Muscle of arm (tissue), 12 donors: ENCODE measurements around the gene MYO19. TPM values are rescaled to one million over a fixed set of nuclear protein-coding genes. Genes with fewer than 3 reads are reported as not detected.
"Not testable (repeated sequence)": the region's sequence is repeated elsewhere in the genome, so short reads cannot be mapped to it uniquely, and the experiment has no call there.

Experiments
- DNase-seq: peaks from one replicate; pipeline ENCODE4 v3.0.0-alpha.2; 2013
- polyA plus RNA-seq, 12 donors: library from polyadenylated mRNA; unstranded; fragments of 120-200 nt; gene quantifications; one replicate each; pipeline ENCODE4 v1.2.1, GENCODE V29; 2013; ENCODE audit not compliant: insufficient read length in 12 of 12

Gene MYO19
- polyA plus RNA-seq, 12 donors = 19.7 to 60.2 (median 30.8) TPM; not detected in 1

DNA sequence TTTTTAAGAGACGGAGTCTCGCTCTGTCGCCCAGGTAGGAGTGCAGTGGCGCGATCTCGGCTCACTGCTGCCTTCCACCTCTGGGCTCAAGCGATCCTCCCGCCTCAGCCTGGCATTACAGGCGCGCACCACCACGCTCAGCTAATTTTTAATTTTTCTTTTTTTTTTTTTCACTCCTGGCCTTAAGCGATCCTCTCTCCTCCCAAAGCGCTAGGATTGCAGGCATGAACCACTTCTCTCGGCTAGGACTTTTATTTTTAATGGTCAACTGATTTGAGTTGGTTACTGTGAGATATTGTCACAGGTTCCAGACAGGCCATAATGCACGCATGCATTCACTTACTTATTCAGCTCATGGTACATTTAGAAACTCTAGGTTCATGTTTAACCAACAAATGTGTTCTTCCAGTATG is 1.0 kb upstream of the MYO19 start:
- no peak for DNase-seq

DNA sequence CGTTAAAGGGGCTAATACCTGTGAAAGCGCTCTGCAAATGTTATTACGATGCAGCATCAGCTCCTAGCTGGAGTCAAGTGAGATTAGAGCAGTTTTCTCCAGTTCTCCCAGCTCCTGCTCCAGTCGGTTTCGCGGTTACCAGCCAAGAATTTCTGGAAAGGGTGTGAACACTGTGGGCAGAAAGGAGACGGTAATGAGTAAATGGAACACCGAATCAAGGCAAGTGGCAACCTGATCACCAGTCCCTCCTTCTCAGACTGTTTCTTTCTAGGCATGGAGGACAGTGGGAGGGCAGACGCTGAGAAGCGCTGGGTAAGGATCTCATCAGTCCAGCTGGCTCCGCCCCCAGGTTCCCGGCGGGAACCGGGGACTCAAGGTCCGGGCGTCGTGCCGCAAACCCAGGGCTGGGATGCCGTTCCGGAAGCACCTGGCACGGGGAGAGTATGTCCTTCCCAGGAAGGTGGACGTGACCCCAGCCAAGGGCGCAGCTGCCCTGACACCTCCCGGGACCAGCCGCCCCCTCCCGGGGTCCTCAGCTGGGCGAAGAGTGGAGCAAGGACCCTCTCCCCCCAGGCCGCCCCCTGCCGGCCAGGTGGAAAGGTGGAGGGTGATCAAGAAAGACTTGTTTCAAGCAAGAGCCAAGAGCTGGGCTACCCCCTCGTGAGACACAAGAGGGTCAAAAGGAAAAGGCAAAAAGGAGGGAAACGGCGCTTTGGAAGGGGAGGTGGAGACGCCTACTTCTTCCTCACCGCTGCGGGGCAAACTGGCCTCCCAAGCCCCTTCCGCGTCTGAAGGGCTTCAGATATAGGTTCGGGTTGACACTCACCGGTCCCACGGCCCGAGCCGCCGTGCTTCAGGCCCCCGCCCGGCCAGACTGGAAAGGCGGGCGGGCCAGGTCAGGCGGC is 481 bp downstream of the MYO19 start:
- peak; percentile 59 for DNase-seq

- no peak for DNase-seq
These were observed 2.2 kb downstream of the MYO19 start for GRCh38 chr17:36532435-36532975.

DNA sequence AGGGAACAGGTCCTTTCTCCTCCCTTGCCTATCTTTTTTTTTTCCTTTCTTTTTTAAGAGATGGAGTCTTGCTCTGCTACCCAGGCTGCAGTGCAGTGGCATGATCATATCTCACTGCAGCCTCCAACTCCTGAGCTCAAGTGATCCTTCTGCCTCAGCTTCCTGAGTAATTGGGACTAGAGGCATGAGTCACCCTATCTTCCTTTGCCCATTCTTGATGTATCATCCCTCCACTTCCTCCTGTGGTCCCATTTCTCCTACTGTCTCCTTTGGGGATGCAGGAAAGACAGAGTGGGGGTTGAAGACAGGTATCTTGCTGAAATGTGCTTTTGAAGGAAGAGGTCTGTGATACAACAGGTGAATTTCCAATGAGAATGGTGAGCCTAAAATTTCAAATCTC is 5.5 kb downstream of the MYO19 start:
- DNase-seq = no peak

DNA sequence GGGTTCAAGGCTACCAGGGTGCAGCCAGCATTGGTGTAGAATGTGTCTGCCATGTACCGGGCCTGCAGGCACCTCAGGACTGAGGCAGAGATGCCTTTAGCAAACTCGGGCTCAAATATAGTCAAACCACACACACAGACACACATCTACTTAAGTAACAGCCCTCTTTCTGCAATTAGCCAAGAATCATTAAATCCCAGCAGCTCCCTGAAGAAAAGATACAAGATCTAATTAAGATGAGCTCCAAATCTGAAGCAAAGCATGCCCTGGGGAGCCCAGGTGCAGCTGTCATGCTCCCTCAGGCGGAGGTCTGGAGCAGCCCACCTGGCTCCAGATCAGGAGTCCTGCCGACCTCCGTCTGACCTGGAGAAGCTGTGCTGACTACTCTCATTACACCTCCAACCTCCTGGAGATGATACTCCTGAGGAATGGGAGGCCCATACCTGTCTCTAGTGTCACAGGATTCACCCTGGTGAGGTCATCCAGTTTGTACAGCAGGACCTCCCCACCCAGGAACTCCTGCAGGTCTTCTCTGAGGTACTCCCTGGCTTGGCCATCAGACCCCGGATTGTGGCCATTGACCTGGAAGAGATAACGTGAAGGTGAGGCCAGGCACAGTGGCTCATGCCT is 6.9 kb downstream of the MYO19 start:
- no peak for DNase-seq

- no peak for DNase-seq
These were observed 8.8 kb downstream of the MYO19 start for GRCh38 chr17:36525888-36526287.

DNA sequence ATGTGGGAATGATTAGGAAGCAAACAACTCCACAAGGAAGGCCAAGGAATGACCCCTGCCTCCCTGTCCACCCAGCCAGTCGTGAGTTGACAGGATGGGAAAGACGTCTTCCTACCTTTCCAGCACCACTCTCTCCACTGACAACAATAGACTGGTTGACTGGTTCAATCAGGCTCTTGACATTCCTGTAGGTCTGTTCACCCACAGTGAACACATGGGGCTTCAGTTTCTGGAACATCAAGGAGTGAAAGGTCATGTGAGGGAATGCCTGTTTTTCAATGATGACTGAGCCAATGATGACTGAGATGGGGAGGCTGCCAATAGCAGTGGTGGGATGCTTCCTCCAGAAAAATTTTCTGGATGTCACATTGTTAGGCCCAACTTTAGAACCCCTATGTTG is 9.6 kb downstream of the MYO19 start:
- no peak for DNase-seq

- DNase-seq = no peak
These were observed 10.2 kb downstream of the MYO19 start for GRCh38 chr17:36524428-36524876.

DNA sequence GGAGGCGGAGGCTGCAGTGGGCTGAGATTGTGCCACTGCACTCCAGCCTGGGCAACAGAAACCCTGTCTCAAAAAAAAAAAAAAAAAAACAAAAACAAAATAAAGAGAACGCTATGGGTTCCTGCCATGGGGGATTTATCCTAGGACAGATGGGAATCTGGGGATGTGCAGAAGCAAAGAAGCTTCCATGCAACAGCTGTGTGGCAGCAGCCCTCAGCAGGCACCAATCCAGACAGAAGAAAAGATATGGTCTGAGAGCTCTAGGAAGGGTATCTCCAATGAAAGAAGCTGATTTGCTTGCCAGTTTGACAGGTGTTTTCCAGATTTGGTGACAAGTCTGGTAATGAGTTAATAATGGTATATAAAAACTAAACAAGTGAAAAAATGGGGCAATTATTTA is 11.6 kb downstream of the MYO19 start:
- DNase-seq = no peak

DNA sequence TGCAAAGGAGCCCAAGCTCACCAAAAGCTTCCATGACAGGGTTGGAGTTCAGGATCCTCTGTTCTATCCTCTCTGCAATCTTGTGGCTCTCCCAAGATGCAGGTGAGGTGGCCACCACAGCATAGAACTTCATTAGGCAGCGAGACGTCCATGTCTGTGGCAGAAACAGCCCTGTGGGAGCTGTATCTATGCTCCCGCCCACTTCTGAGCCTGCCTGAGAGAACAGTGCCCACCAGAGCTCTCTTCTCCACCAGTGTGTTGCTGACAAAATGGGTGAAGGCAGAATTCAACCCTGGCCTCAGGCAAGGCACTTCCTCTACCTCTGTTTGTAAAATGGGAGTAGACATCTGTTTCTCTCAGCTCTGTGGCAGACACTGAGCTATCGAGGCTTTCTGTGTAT is 18.8 kb downstream of the MYO19 start:
- no peak for DNase-seq

DNA sequence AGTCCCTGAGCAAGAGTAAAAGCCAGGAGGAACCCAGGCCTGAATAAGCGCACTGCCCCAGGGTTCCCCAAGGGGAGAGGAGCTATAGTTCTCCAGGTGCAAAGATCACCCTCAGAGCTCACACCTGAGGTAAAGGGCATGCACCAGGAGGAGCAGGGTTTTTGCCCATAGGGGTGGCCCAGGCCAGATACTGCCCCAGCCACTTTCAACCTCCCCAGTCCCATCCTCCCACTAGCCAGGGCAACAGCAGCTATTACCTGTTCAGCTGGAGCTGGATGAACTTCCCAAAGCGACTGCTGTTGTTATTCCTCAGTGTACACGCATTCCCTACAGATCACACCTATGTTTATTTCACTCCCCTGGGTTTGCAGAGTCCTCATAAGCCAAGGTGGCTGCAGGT is 19.8 kb downstream of the MYO19 start:
- DNase-seq = no peak

- DNase-seq = no peak
These were observed 22.0 kb downstream of the MYO19 start for GRCh38 chr17:36512641-36513040.

DNA sequence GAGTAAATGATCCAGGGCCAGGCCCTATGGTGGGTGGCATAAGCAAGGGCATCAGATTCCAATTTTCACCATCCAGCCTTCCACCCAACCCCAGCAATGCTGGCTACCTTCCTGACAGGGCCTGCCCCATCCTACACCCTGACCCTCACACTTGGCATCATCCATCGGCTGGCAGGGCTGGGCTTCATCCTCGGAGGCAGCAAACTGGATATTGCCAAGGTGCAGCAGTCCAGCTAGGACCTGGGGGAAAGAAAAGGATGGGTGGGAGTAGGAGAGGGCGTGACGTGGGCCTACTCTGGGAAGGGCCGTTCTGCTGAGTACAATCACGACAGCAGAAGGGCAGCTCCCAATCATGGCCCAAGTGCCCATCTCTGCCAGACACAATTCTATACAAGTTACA is 23.5 kb downstream of the MYO19 start:
- DNase-seq = no peak

GRCh38 chr17:36510636-36511035 is 24.0 kb downstream of the MYO19 start:
- no peak for DNase-seq

DNA sequence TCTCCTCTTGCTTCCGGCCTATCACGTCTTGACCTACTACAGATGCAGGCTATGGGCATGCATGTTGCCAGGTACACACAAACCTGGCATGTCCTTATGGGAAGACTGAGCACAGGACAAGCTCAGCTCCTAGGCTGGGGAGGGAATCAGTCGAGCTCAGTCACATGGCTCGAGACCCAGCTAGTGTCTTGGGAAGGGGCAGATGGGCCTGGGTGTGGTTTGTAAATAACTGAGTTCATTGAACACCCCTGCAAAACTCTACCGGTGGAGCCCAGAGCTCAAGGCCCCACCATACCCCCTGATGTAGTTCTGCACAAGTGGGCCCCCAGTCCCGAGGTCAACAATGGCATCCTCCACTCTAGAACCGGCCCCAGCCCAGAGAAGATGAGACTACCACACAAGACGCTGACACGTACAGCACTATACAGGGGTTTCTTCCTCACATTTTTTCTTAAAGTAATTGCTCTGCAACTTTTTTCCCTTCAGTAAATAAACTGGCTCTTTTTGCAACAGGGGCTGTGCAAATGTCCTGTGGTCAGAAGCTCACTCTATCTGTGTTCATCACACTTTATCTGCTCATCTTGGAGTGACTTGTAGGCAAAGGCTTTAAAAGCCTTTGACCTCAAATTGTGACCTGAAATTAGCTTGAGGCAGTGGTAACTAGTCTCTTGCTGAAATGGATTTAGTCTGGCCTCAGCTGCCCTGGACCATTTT is 25.2 kb downstream of the MYO19 start:
- no peak for DNase-seq

DNA sequence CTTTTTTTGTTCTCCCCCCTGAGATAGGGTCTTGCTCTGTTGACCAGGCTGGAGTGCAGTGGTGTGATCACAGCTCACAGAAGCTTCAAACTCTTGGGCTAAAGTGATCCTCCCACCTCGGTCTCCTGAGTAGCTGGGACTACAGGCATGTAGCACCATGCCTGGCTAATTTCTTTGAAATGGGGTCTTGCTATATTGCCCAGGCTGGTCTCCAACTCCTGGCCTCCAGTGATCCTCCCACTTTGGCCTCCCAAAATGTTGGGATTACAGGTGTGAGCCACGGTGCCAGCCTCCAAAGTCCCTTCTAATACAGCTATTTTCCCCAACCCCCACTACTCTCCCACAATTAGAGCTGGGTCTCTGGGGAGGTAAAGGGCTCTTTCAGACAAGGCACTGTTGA is 26.2 kb downstream of the MYO19 start:
- not testable (repeated sequence) for DNase-seq

GRCh38 chr17:36507266-36507665 is 27.4 kb downstream of the MYO19 start:
- DNase-seq = no peak

- DNase-seq = no peak
These were observed 27.8 kb downstream of the MYO19 start for GRCh38 chr17:36506831-36507230.

DNA sequence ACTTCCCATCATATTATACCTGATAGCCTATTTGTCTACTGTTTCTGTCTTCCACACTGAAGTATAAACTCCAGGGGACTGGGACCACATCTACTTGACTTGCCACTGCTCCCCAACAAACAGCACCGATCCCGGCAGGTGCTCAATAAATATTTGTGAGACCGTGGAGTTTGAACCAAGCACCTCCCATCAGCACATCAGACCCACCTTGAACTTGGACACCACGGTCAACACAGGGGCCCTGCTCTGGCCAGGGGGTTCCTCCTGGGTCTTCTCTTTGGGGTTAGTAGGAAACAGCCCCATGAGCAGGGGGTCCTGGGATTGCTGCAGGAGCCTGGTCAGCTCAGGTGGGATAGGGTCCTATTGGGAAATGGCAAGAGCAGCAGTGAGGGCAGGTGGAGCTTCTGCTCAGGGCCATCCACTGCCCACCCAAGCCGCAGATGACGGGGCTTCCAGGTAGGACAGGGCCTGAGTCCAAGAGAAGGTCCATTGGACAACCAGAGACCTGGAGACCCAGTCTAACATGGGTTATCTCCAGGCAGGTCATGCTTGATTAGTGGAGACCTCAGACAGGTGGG is 28.3 kb downstream of the MYO19 start:
- DNase-seq = no peak

DNA sequence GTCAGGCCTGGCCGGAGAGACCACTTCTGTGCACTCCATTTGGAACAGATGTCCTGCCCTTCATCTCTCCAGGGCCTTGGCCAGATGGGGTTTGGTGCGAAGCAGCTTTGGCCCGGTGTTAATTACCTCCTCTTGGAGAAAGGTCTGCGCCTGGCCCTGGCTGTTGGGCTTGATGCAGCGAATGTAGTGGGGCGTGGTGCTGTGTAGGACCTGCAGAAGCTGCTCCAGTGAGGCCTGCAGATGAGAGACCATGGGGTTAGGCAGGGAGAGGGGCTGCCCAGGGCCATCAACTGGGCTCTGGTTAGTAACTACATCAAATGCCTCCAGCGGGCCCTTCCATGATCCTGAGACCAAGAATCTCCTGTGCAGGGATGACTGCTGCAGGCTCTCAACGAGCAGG is 29.5 kb downstream of the MYO19 start:
- no peak for DNase-seq

- DNase-seq = no peak
These were observed 30.5 kb downstream of the MYO19 start for GRCh38 chr17:36504156-36504545.
